H1 (cell line): ENCODE data around the gene PPOX. TPM values are rescaled to one million over a fixed set of nuclear protein-coding genes. Genes with fewer than 3 reads are reported as not detected.

Experiments
- CTCF ChIA-PET: fragments of 300-600 bp; sonication (Branson Sonifier 250); formaldehyde crosslinking; loops from one replicate; lab custom pipeline; 2021; ENCODE audit not compliant: partially characterized antibody; lab: Charles Lee
- POLR2A ChIA-PET: fragments of 300-600 bp; sonication (Branson Sonifier 250); formaldehyde crosslinking; loops from one replicate; lab custom pipeline; 2021; ENCODE audit warnings: inconsistent platforms; ENCODE audit not compliant: partially characterized antibody; lab: Charles Lee
- DNase-seq, 2 experiments: peaks; one replicate each; pipeline versions ENCODE4 v3.0.0 to v3.0.0-alpha.2; 2010 to 2022; ENCODE audit warnings: low spot score in 2 of 2, low read depth in 1 of 2, mixed read lengths in 1 of 2
- FAIRE-seq: peaks from 2 replicates; lab custom pipeline; 2011; peaks lifted over from hg19 to GRCh38; lab: Jason Lieb, UNC
- H2AFZ ChIP-seq: 2 replicates; pipeline ENCODE4 v1.8.1; 2012; ENCODE audit warnings: low read length, inconsistent platforms
- H2AK5ac ChIP-seq: 2 replicates; pipeline ENCODE4 v1.6.1; 2013; ENCODE audit warnings: low read depth, low read length
- H2BK120ac ChIP-seq: replicated peaks from 2 replicates; pipeline ENCODE3; 2013; ENCODE audit warnings: low read depth, low read length, inconsistent platforms
- H2BK12ac ChIP-seq: 2 replicates; pipeline ENCODE4 v1.6.1; 2013; ENCODE audit warnings: low read depth, low read length
- H2BK15ac ChIP-seq: 2 replicates; pipeline ENCODE4 v1.6.1; 2013; ENCODE audit warnings: low read length
- H2BK20ac ChIP-seq: 2 replicates; pipeline ENCODE4 v1.6.1; 2013; ENCODE audit warnings: low read length
- H2BK5ac ChIP-seq: 2 replicates; pipeline ENCODE4 v1.6.1; 2013; ENCODE audit warnings: low read depth, low read length
- H3K14ac ChIP-seq: 2 replicates; pipeline ENCODE4 v1.6.1; 2013; ENCODE audit warnings: inconsistent platforms; ENCODE audit not compliant: insufficient read length
- H3K18ac ChIP-seq: 2 replicates; pipeline ENCODE4 v1.6.1; 2013; ENCODE audit warnings: low read length; ENCODE audit errors: extremely low read depth
- H3K23ac ChIP-seq: 2 replicates; pipeline ENCODE4 v1.6.1; 2013; ENCODE audit warnings: inconsistent platforms; ENCODE audit not compliant: insufficient read length
- H3K23me2 ChIP-seq: 2 replicates; pipeline ENCODE4 v1.6.1; 2013; ENCODE audit warnings: low read depth, low read length
- H3K27ac ChIP-seq: 2 replicates; pipeline ENCODE4 v1.6.1; 2011; ENCODE audit warnings: low read depth, low read length, inconsistent platforms
- H3K27me3 ChIP-seq, 4 experiments: replicated peaks in 1 of 4; 1 replicate in 1 of 4; 2 replicates in 3 of 4; pipeline versions ENCODE4 v1.6.1 to v1.8.1; 2011 to 2013; ENCODE audit warnings: low read length in 3 of 4, mild to moderate bottlenecking in 3 of 4, inconsistent platforms in 2 of 4, mixed read lengths in 2 of 4, moderate library complexity in 1 of 4; ENCODE audit not compliant: control insufficient read depth in 3 of 4, insufficient read depth in 3 of 4; ENCODE audit errors: extremely low read depth in 1 of 4
- H3K36me3 ChIP-seq, 4 experiments: 2 replicates each; pipeline versions ENCODE4 v1.6.1 to v1.8.1; 2011 to 2013; ENCODE audit warnings: mild to moderate bottlenecking in 4 of 4, low read length in 3 of 4, moderate library complexity in 2 of 4, control low read depth in 1 of 4, inconsistent platforms in 1 of 4; ENCODE audit not compliant: insufficient read depth in 4 of 4, control insufficient read depth in 2 of 4
- H3K4ac ChIP-seq: replicated peaks from 2 replicates; pipeline ENCODE3; 2013; ENCODE audit warnings: low read length, low read depth, mixed read lengths, inconsistent platforms; ENCODE audit not compliant: insufficient read length
- H3K4me1 ChIP-seq, 4 experiments: replicated peaks in 1 of 4; 1 replicate in 1 of 4; 2 replicates in 3 of 4; pipeline versions ENCODE4 v1.6.1 to v1.8.1; 2011 to 2013; ENCODE audit warnings: low read length in 3 of 4, inconsistent platforms in 2 of 4, mixed read lengths in 1 of 4; ENCODE audit not compliant: insufficient read depth in 4 of 4, control insufficient read depth in 3 of 4
- H3K4me2 ChIP-seq, 2 experiments: 2 replicates each; pipeline versions ENCODE4 v1.6.1 to v1.8.1; 2011 to 2013; ENCODE audit warnings: low read depth in 2 of 2, low read length in 2 of 2, control low read depth in 1 of 2, inconsistent platforms in 1 of 2, mild to moderate bottlenecking in 1 of 2; ENCODE audit not compliant: insufficient read depth in 1 of 2
- H3K4me3 ChIP-seq, 4 experiments: fragments of 200-600, 300-600 bp in 1 of 4; sonication (generic), shearing (Covaris generic), sonication (Bioruptor Twin) in 1 of 4; 2 replicates each; pipeline versions ENCODE4 v1.5.1 to v1.8.1; 2011 to 2016; ENCODE audit warnings: low read length in 4 of 4, low read depth in 3 of 4, control low read depth in 2 of 4, inconsistent platforms in 2 of 4, mild to moderate bottlenecking in 2 of 4, mixed read lengths in 1 of 4, moderate library complexity in 1 of 4; ENCODE audit not compliant: insufficient read depth in 2 of 4; ENCODE audit errors: extremely low read depth in 1 of 4
- H3K56ac ChIP-seq: replicated peaks from 2 replicates; pipeline ENCODE3; 2013; ENCODE audit warnings: low read depth, mild to moderate bottlenecking, mixed read lengths, low read length, inconsistent platforms; ENCODE audit not compliant: insufficient read length
- H3K79me1 ChIP-seq: 2 replicates; pipeline ENCODE4 v1.6.1; 2013; ENCODE audit warnings: low read depth, low read length, control low read depth
- H3K79me2 ChIP-seq, 2 experiments: 2 replicates each; pipeline versions ENCODE4 v1.6.1 to v1.8.1; 2012 to 2013; ENCODE audit warnings: low read length in 2 of 2, mild to moderate bottlenecking in 2 of 2, inconsistent platforms in 1 of 2; ENCODE audit not compliant: insufficient read depth in 2 of 2, control insufficient read depth in 1 of 2
- H3K9ac ChIP-seq, 4 experiments: replicated peaks in 1 of 4; 1 replicate in 1 of 4; 2 replicates in 3 of 4; pipeline versions ENCODE4 v1.6.1 to v1.8.1; 2011 to 2013; ENCODE audit warnings: low read depth in 3 of 4, low read length in 3 of 4, control low read depth in 2 of 4, mild to moderate bottlenecking in 2 of 4, moderate library complexity in 2 of 4, inconsistent platforms in 1 of 4; ENCODE audit errors: extremely low read depth in 1 of 4
- H3K9me3 ChIP-seq, 2 experiments: 2 replicates each; pipeline versions ENCODE4 v1.6.1 to v1.8.1; 2012 to 2013; ENCODE audit warnings: mild to moderate bottlenecking in 2 of 2, moderate library complexity in 2 of 2, control low read depth in 1 of 2, inconsistent platforms in 1 of 2, low read depth in 1 of 2, low read length in 1 of 2, mixed read lengths in 1 of 2; ENCODE audit not compliant: insufficient read depth in 2 of 2
- H4K20me1 ChIP-seq, 2 experiments: replicated peaks in 1 of 2; 2 replicates each; pipeline versions ENCODE3 to v1.8.1; 2011 to 2013; ENCODE audit warnings: inconsistent platforms in 2 of 2, low read length in 2 of 2, mild to moderate bottlenecking in 1 of 2; ENCODE audit not compliant: insufficient read depth in 2 of 2, control insufficient read depth in 1 of 2
- H4K5ac ChIP-seq: 2 replicates; pipeline ENCODE4 v1.6.1; 2013; ENCODE audit warnings: low read length, low read depth, mixed read lengths, inconsistent platforms; ENCODE audit not compliant: insufficient read length
- H4K8ac ChIP-seq: 2 replicates; pipeline ENCODE4 v1.8.0; 2013; ENCODE audit warnings: mild to moderate bottlenecking, moderate library complexity, low read length, inconsistent platforms; ENCODE audit not compliant: insufficient read depth; ENCODE audit errors: extremely low read depth
- H4K91ac ChIP-seq: replicated peaks from 2 replicates; pipeline ENCODE3; 2013; ENCODE audit warnings: low read length, mixed read lengths, inconsistent platforms; ENCODE audit not compliant: insufficient read length
- BACH1 ChIP-seq: IDR thresholded peaks from 2 replicates; pipeline ENCODE4 v1.6.1; 2012; ENCODE audit warnings: low read length, improper control_type of control experiment
- CTBP2 ChIP-seq: IDR thresholded peaks from 2 replicates; pipeline ENCODE4 v1.7.0; 2011; ENCODE audit warnings: borderline replicate concordance, mild to moderate bottlenecking, moderate library complexity, mixed read lengths, low read length; ENCODE audit not compliant: insufficient read depth, insufficient read length
- JUND ChIP-seq: IDR thresholded peaks from 2 replicates; pipeline ENCODE4 v1.6.1; 2011; ENCODE audit warnings: mild to moderate bottlenecking, improper control_type of control experiment, low read length
- KDM1A ChIP-seq: fragments of 200-600, 300-600 bp; sonication (generic); IDR thresholded peaks from 2 replicates; pipeline ENCODE4 v1.7.1; 2016; ENCODE audit warnings: mild to moderate bottlenecking, low read length, borderline replicate concordance
- MAFK ChIP-seq: IDR thresholded peaks from 2 replicates; pipeline ENCODE4 v1.6.1; 2012; ENCODE audit warnings: low read depth, mild to moderate bottlenecking, improper control_type of control experiment, low read length
- NANOG ChIP-seq: IDR thresholded peaks from 2 replicates; pipeline ENCODE4 v1.6.1; 2011; ENCODE audit warnings: low read length, low read depth, mild to moderate bottlenecking, inconsistent platforms; ENCODE audit not compliant: insufficient read depth, poor library complexity, severe bottlenecking
- POLR2AphosphoS5 ChIP-seq: IDR thresholded peaks from 2 replicates; pipeline ENCODE4 v1.6.1; 2011; ENCODE audit warnings: low read depth, low read length
- RBBP5 ChIP-seq: IDR thresholded peaks from 2 replicates; pipeline ENCODE4 v1.7.1; 2012; ENCODE audit warnings: low read depth, mild to moderate bottlenecking, inconsistent platforms, low read length, moderate library complexity, borderline replicate concordance
- RFX5 ChIP-seq: IDR thresholded peaks from 2 replicates; pipeline ENCODE4 v1.6.1; 2011; ENCODE audit warnings: low read depth, low read length, improper control_type of control experiment, borderline replicate concordance
- RXRA ChIP-seq: IDR thresholded peaks from 2 replicates; pipeline ENCODE4 v1.6.1; 2011; ENCODE audit warnings: low read depth, mild to moderate bottlenecking, low read length, moderate library complexity; ENCODE audit not compliant: insufficient read depth
- SP4 ChIP-seq: IDR thresholded peaks from 2 replicates; pipeline ENCODE4 v1.6.1; 2012; ENCODE audit warnings: low read length, inconsistent platforms
- SRF ChIP-seq: IDR thresholded peaks from 2 replicates; pipeline ENCODE4 v1.6.1; 2011; ENCODE audit warnings: mild to moderate bottlenecking, low read depth, low read length, moderate library complexity
- TAF1 ChIP-seq: IDR thresholded peaks from 2 replicates; pipeline ENCODE4 v1.6.1; 2011; ENCODE audit warnings: mild to moderate bottlenecking, low read depth, low read length
- ZNF274 ChIP-seq: IDR thresholded peaks from 2 replicates; pipeline ENCODE4 v1.7.0; 2012; ENCODE audit warnings: low read length, borderline replicate concordance; ENCODE audit errors: extremely low read depth
- WGBS, 2 experiments: shearing (Covaris generic) in 1 of 2; methylation state at CpG; one replicate each; pipeline versions ENCODE4 v1.1.6 to v1.1.7; 2013 to 2015; ENCODE audit warnings: low lambda C conversion rate in 2 of 2, mixed read lengths in 2 of 2, inconsistent platforms in 1 of 2, low coverage in 1 of 2, missing lambda C conversion rate in 1 of 2; ENCODE audit not compliant: insufficient replicate concordance in 2 of 2, insufficient coverage in 1 of 2, insufficient read length in 1 of 2; ENCODE audit errors: extremely low coverage in 1 of 2, missing lambda C conversion rate in 1 of 2; 5-methylcytosine and 5-hydroxymethylcytosine counted together
- polyA plus RNA-seq, 7 experiments: library from polyadenylated mRNA; depleted of rRNA in 3 of 7; stranded (reverse) in 5 of 7; unstranded in 2 of 7; fragments of >200 nt in 5 of 7; fragments of 200-250 nt in 2 of 7; gene quantifications; 1 replicate in 5 of 7; 2 replicates in 1 of 7; 4 replicates in 1 of 7; pipeline versions ENCODE4 v1.2.1 to v1.2.3, GENCODE V29; 2011 to 2013; ENCODE audit warnings: missing spikeins in 2 of 7, mixed read lengths in 2 of 7
- total RNA-seq: library from RNA; stranded (reverse); fragmentation: NEBNext Ultra II Directional; extraction: Animal tissue kit (Norgen Biotek cat#: 25700); gene quantifications from 2 replicates; pipeline ENCODE4 v1.2.1, GENCODE V29; 2021

The PPOX gene
- total and polyA plus RNA-seq, 2 of the 8 experiments (the other 6 are each of a cell fraction or from before 2014, with no cell fraction given), result 39.4 to 40.4 TPM

GRCh38 chr1:161190962-161191521 is 24.8 kb downstream of the PPOX start:
- Histone ChIP-seq H3K79me2 (no peaks in the 10 kb centered on the region), H3K79me1 (no peaks in the 10 kb centered on the region), H2BK5ac (no peak overlapping the region), H3K4me2 (no peak overlapping the region), H2BK20ac (no peak overlapping the region), H3K4me3 (no peak overlapping the region), H3K23ac (no peak overlapping the region), H2BK15ac (no peak overlapping the region), H2AK5ac (no peak overlapping the region), H3K9ac (no peak overlapping the region), H3K4ac (no peak overlapping the region), H3K23me2 (no peaks in the 10 kb centered on the region), H2BK120ac (no peak overlapping the region), H2BK12ac (no peak overlapping the region), H3K4me1 (no peaks in the 10 kb centered on the region; a peak in 2 of 7 replicates), H3K14ac (no peak overlapping the region), H4K20me1 (no peaks in the 10 kb centered on the region), H3K27me3 (no peaks in the 10 kb centered on the region; a peak in 1 of 7 replicates), H4K91ac (no peak overlapping the region), H3K9me3 (no peaks in the 10 kb centered on the region), H3K36me3 (peaks cover 4 to 13% (median 10%) of the 10 kb centered on the region in 4 experiments; a peak in 5 of 8 replicates), H4K8ac (no peak overlapping the region), H2AFZ (no peak overlapping the region), H3K27ac (no peak overlapping the region), H3K18ac (no peak overlapping the region), H3K56ac (no peak overlapping the region), H4K5ac (no peak overlapping the region)
- WGBS, 2 experiments, result 87% methylated on average over 17 of the region's 22 CpGs; no CpG with 5 or more reads in 1 of the 2 experiments
- DNase-seq (no peak), FAIRE-seq (no peak)
- CTCF ChIA-PET, result interaction anchor here (0.8 to 6.1 kb wide), 20 partner anchors 10 to 190 kb away, joined by 3 to 67 read pairs (median 6); partner anchors contain the start of genes APOA2, B4GALT3, FCER1G and NDUFS2
- POLR2A ChIA-PET, result interaction anchor here (1.1 to 4.6 kb wide), 5 partner anchors 8 to 123 kb away, joined by 3 to 45 read pairs (median 4); partner anchors contain the start of genes B4GALT3 and NDUFS2
- TF ChIP-seq JUND (no peak), NANOG (no peak), SP4 (no peak), RFX5 (no peak), SRF (no peak), CTBP2 (no peak), POLR2AphosphoS5 (no peak), KDM1A (no peak), BACH1 (no peak), MAFK (no peak), TAF1 (no peak), RBBP5 (no peak), ZNF274 (no peak), RXRA (no peak)
